GM12878 (cell line): ENCODE measurements around the gene PRDM2. TPM values are rescaled to one million over a fixed set of nuclear protein-coding genes. Genes with fewer than 3 reads are reported as not detected.

Experiments used
- ATAC-seq: fragments of 200-7000 bp; cut with Tn5 transposase; 3 replicates; pipeline ENCODE4 v1.9.1; 2020; ENCODE audit warnings: mild to moderate bottlenecking, moderate library complexity
- BruUV-seq: library from RNA; stranded (reverse); fragments of 400-500 nt; replicated peaks from 2 replicates; lab custom pipeline; 2021; lab: Mats Ljungman, UMichigan
- CTCF ChIA-PET: fragments of 300-600 bp; sonication (Branson Sonifier 250); formaldehyde crosslinking; extraction: SDS; loops from one replicate; lab custom pipeline; 2021; ENCODE audit warnings: inconsistent platforms; lab: Yijun Ruan, JAX
- POLR2A ChIA-PET: fragments of 350-600 bp; formaldehyde crosslinking; extraction: SDS; loops from one replicate; lab custom pipeline; 2021; ENCODE audit warnings: inconsistent platforms; lab: Charles Lee
- RAD21 ChIA-PET: fragments of 300-600 bp; sonication (Branson Sonifier 250); formaldehyde crosslinking; loops from one replicate; lab custom pipeline; 2023; ENCODE audit warnings: antibody characterized with exemption; ENCODE audit not compliant: unreplicated experiment; lab: Charles Lee
- SMC1A ChIA-PET: fragments of 300-600 bp; sonication (Branson Sonifier 250); formaldehyde crosslinking; loops from one replicate; lab custom pipeline; 2023; ENCODE audit not compliant: unreplicated experiment, uncharacterized antibody; lab: Charles Lee
- DNase-seq: peaks from one replicate; pipeline ENCODE4 v3.0.0-alpha.2; 2011; ENCODE audit warnings: low read depth, low spot score
- FAIRE-seq: peaks from 3 replicates; lab custom pipeline; 2011; peaks lifted over from hg19 to GRCh38; lab: Jason Lieb, UNC
- H2AFZ ChIP-seq: 2 replicates; pipeline ENCODE4 v1.6.0; 2011; ENCODE audit warnings: low read depth, low read length, control low read depth; ENCODE audit not compliant: control insufficient read depth
- H3K27ac ChIP-seq: 2 replicates; pipeline ENCODE4 v1.5.1; 2011; ENCODE audit warnings: control low read depth; ENCODE audit not compliant: control insufficient read depth, insufficient read depth
- H3K27me3 ChIP-seq, 2 experiments: replicated peaks in 1 of 2; 2 replicates each; pipeline versions ENCODE4 v1.6.0 to v1.6.1; 2011; ENCODE audit warnings: low read length in 1 of 2; ENCODE audit not compliant: control insufficient read depth in 2 of 2, insufficient read depth in 2 of 2
- H3K36me3 ChIP-seq, 2 experiments: 2 replicates each; pipeline ENCODE4 v1.5.1; 2011; ENCODE audit warnings: low read length in 1 of 2; ENCODE audit not compliant: control insufficient read depth in 2 of 2, insufficient read depth in 2 of 2
- H3K4me1 ChIP-seq: 2 replicates; pipeline ENCODE4 v1.6.1; 2011; ENCODE audit warnings: mild to moderate bottlenecking, low read length, moderate library complexity, mixed read lengths; ENCODE audit not compliant: control insufficient read depth, insufficient read depth
- H3K4me2 ChIP-seq: 2 replicates; pipeline ENCODE4 v1.6.0; 2011; ENCODE audit warnings: control low read depth; ENCODE audit not compliant: control insufficient read depth, insufficient read depth
- H3K4me3 ChIP-seq: fragments of 200-600 bp; sonication (generic); 2 replicates; pipeline ENCODE4 v1.5.1; 2016
- H3K79me2 ChIP-seq: 2 replicates; pipeline ENCODE4 v1.6.0; 2011; ENCODE audit warnings: low read length; ENCODE audit not compliant: control insufficient read depth, insufficient read depth
- H3K9ac ChIP-seq: 2 replicates; pipeline ENCODE4 v1.8.0; 2011; ENCODE audit warnings: low read length, control low read depth, mixed read lengths; ENCODE audit not compliant: control insufficient read depth, insufficient read depth
- H3K9me3 ChIP-seq: replicated peaks from 3 replicates; pipeline ENCODE4 v1.5.1; 2011; ENCODE audit warnings: mild to moderate bottlenecking, low read length; ENCODE audit not compliant: control insufficient read depth, insufficient read depth
- H4K20me1 ChIP-seq: 2 replicates; pipeline ENCODE4 v1.6.0; 2011; ENCODE audit not compliant: control insufficient read depth, insufficient read depth
- BCL3 ChIP-seq: IDR thresholded peaks from 2 replicates; pipeline ENCODE4 v1.6.1; 2011; ENCODE audit warnings: borderline replicate concordance, low read depth, mild to moderate bottlenecking, moderate library complexity, low read length; ENCODE audit not compliant: insufficient read depth, poor library complexity, severe bottlenecking
- CBFB ChIP-seq: IDR thresholded peaks from 2 replicates; pipeline ENCODE4 v1.6.1; 2016; ENCODE audit warnings: antibody characterized with exemption, low read depth
- CBX5 ChIP-seq: sonication (generic); IDR thresholded peaks from 2 replicates; pipeline ENCODE4 v1.6.1; 2016; ENCODE audit warnings: low read depth, moderate library complexity, mild to moderate bottlenecking, inconsistent platforms
- KDM1A ChIP-seq: fragments of 200-600 bp; sonication (generic); IDR thresholded peaks from 2 replicates; pipeline ENCODE4 v1.6.1; 2016; ENCODE audit warnings: borderline replicate concordance
- MEF2A ChIP-seq: IDR thresholded peaks from 2 replicates; pipeline ENCODE4 v1.6.1; 2011; ENCODE audit warnings: low read depth, mild to moderate bottlenecking, low read length, moderate library complexity; ENCODE audit not compliant: insufficient read depth
- MTA3 ChIP-seq: IDR thresholded peaks from 2 replicates; pipeline ENCODE4 v1.6.1; 2012; ENCODE audit warnings: low read length, inconsistent platforms, borderline replicate concordance
- NFYA ChIP-seq: IDR thresholded peaks from 2 replicates; pipeline ENCODE4 v1.6.1; 2011; ENCODE audit warnings: low read depth, mild to moderate bottlenecking, low read length, improper control_type of control experiment, borderline replicate concordance
- PAX5 ChIP-seq: IDR thresholded peaks from 2 replicates; pipeline ENCODE4 v1.6.1; 2011; ENCODE audit warnings: low read depth, low read length, borderline replicate concordance
- RCOR1 ChIP-seq: conservative IDR thresholded peaks from 2 replicates; pipeline ENCODE4 v1.6.1; 2012; ENCODE audit warnings: low read depth, low read length, improper control_type of control experiment
- SREBF1 ChIP-seq: IDR thresholded peaks from 2 replicates; pipeline ENCODE4 v1.6.1; 2012; ENCODE audit warnings: mild to moderate bottlenecking, low read length
- SREBF2 ChIP-seq: IDR thresholded peaks from 2 replicates; pipeline ENCODE4 v1.6.1; 2012; ENCODE audit warnings: mild to moderate bottlenecking, low read length
- YBX1 ChIP-seq: fragments of 450-650 bp; IDR thresholded peaks from 2 replicates; pipeline ENCODE4 v1.6.1; 2016; ENCODE audit warnings: antibody characterized with exemption
- ZNF274 ChIP-seq: IDR thresholded peaks from one replicate; pipeline ENCODE4 v1.8.0; 2011; ENCODE audit not compliant: insufficient read length, insufficient read depth
- ZNF592 ChIP-seq: fragments of 450-650 bp; IDR thresholded peaks from 2 replicates; pipeline ENCODE4 v1.6.1; 2017; ENCODE audit warnings: mild to moderate bottlenecking, moderate library complexity
- WGBS: methylation state at CpG from one replicate; pipeline ENCODE4 v1.1.6; 2016; ENCODE audit warnings: low lambda C conversion rate; ENCODE audit not compliant: insufficient replicate concordance, insufficient coverage; ENCODE audit errors: missing lambda C conversion rate; 5-methylcytosine and 5-hydroxymethylcytosine counted together
- in situ Hi-C: fragments of 300-500 bp; cut with MboI; formaldehyde crosslinking; loops from 9 replicates; pipeline ENCODE4 v1.14.3; 2018; ENCODE audit warnings: mixed read lengths
- intact Hi-C: fragments of 100-400 bp; cut with micrococcal nuclease; formaldehyde crosslinking; loops from one replicate; pipeline ENCODE4 v1.14.2; 2022; ENCODE audit not compliant: unreplicated experiment
- polyA plus RNA-seq, 11 experiments: library from polyadenylated mRNA; depleted of rRNA in 4 of 11; unstranded in 6 of 11; stranded (reverse) in 5 of 11; fragments of >200 nt; fragmentation: Nextera tagmentation in 4 of 11; fragmentation: Illumina TruSeq in 1 of 11; extraction: Ambion mirVana in 4 of 11; extraction: Trizol in 1 of 11; gene quantifications; 1 replicate in 1 of 11; 2 replicates in 10 of 11; pipeline versions ENCODE4 v1.2.1 to v1.2.3, GENCODE V29; 2011 to 2016; ENCODE audit warnings: inconsistent platforms in 2 of 11, missing spikeins in 2 of 11, low read depth in 1 of 11
- total RNA-seq, 4 experiments: library from RNA; depleted of rRNA in 3 of 4; stranded (reverse); fragments of >200 nt in 3 of 4; fragmentation: Illumina TruSeq in 1 of 4; extraction: Trizol in 1 of 4; gene quantifications; 2 replicates each; pipeline versions ENCODE4 v1.2.1 to v1.2.3, GENCODE V29; 2013 to 2021

PRDM2 gene
- total and polyA plus RNA-seq, 10 of the 15 experiments (the other 5 are each of a cell fraction or from before 2014, with no cell fraction given): 8.4 to 45.1 (median 23.5) TPM

- TF ChIP-seq PAX5: no peak
- no peak for TF ChIP-seq SREBF1
- no peak for TF ChIP-seq NFYA
- TF ChIP-seq MEF2A: no peak
- no peak for TF ChIP-seq CBFB
- no peak for TF ChIP-seq KDM1A
These were observed 24.8 kb upstream of the PRDM2 start (continued) for GRCh38 chr1:13675151-13675651.

GRCh38 chr1:13677896-13678295 lies 22.1 kb upstream of the PRDM2 start:
- in situ Hi-C loops: no loop called here
- Histone ChIP-seq H2AFZ (no peak overlapping the region), H3K9ac (no peak overlapping the region), H3K4me2 (no peak overlapping the region), H3K27me3 (no peaks in the 10 kb centered on the region), H3K4me3 (no peak overlapping the region), H3K27ac (no peak overlapping the region)
- DNase-seq: no peak
- ChIA-PET SMC1A (no interaction called here), CTCF (no interaction called here)
- ATAC-seq: no peak
- WGBS: 0% methylated on average over 1 of the region's 1 CpG
- intact Hi-C loops: no loop called here
- FAIRE-seq: no peak
- TF ChIP-seq SREBF2 (no peak), MEF2A (no peak), RCOR1 (no peak), ZNF274 (no peak), YBX1 (no peak), MTA3 (no peak), CBX5 (no peak), BCL3 (no peak), ZNF592 (no peak)
- TF ChIP-seq, all 136 proteins: peak for 0
- Histone ChIP-seq H3K9me3 (peaks cover 4% of the 10 kb centered on the region; the same call in 1 of the 3 replicates), H4K20me1 (no peaks in the 10 kb centered on the region), H3K36me3 (no peaks in the 10 kb centered on the region), H3K79me2 (no peaks in the 10 kb centered on the region), H3K4me1 (peaks cover 4% of the 10 kb centered on the region)
- ChIA-PET POLR2A (no interaction called here), RAD21 (no interaction called here)
- no TSS peak for BruUV-seq
